ENCODE data around the gene SEL1L3.

DNA sequence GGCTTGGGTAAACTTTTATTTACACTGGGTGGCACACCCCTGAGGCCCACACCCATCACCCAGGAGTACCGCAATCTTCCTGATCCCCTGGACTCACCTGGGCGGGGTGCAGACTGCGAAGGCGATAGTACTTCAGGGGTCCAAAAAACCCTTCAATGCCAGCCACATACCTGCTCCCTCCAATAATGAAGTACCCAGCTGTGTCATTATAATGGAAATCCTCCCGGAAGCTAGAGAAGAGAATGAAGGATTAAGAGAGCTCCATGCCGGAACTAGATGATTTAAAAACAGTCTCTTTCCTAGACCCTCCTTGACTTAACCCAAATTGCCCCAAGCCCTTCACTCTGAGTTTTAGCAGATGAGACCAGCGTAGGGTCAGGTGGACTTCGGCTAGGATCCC lies 40.9 kb downstream of the SEL1L3 start:
- TF ChIP-seq, protein P1, sequence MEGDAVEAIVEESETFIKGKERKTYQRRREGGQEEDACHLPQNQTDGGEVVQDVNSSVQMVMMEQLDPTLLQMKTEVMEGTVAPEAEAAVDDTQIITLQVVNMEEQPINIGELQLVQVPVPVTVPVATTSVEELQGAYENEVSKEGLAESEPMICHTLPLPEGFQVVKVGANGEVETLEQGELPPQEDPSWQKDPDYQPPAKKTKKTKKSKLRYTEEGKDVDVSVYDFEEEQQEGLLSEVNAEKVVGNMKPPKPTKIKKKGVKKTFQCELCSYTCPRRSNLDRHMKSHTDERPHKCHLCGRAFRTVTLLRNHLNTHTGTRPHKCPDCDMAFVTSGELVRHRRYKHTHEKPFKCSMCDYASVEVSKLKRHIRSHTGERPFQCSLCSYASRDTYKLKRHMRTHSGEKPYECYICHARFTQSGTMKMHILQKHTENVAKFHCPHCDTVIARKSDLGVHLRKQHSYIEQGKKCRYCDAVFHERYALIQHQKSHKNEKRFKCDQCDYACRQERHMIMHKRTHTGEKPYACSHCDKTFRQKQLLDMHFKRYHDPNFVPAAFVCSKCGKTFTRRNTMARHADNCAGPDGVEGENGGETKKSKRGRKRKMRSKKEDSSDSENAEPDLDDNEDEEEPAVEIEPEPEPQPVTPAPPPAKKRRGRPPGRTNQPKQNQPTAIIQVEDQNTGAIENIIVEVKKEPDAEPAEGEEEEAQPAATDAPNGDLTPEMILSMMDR (IDR thresholded peaks at IDR 0.05; ENCODE audit: insufficient read depth, low read depth, low read length), result no peak
- no peak for TF ChIP-seq EZH2 (IDR thresholded peaks at IDR 0.05; ENCODE audit: insufficient read depth, low read length)

All from astrocyte (in vitro differentiated cells and primary cell).